Fibroblast of lung (primary cell): ENCODE measurements around the gene SH2D2A. TPM values are rescaled to one million over a fixed set of nuclear protein-coding genes. Genes with fewer than 3 reads are reported as not detected.

ENCODE experiments used
- DNase-seq, 2 donors: peaks; one replicate each; pipeline versions ENCODE4 v3.0.0 to v3.0.0-alpha.2; 2010; ENCODE audit warnings: low read depth in 2 of 2
- H2AFZ ChIP-seq: 2 replicates; pipeline ENCODE4 v1.5.1; 2012; ENCODE audit warnings: low read length, control low read depth, inconsistent platforms
- H3K27ac ChIP-seq: 2 replicates; pipeline ENCODE4 v1.5.1; 2011; ENCODE audit warnings: low read length, control low read depth; ENCODE audit not compliant: insufficient read depth
- H3K27me3 ChIP-seq: 2 replicates; pipeline ENCODE4 v1.5.1; 2011; ENCODE audit warnings: mild to moderate bottlenecking, low read length; ENCODE audit not compliant: control insufficient read depth, insufficient read depth
- H3K36me3 ChIP-seq: 2 replicates; pipeline ENCODE4 v1.5.1; 2011; ENCODE audit warnings: low read length; ENCODE audit not compliant: control insufficient read depth, insufficient read depth
- H3K4me1 ChIP-seq: 2 replicates; pipeline ENCODE4 v1.5.1; 2011; ENCODE audit warnings: low read length; ENCODE audit not compliant: control insufficient read depth, insufficient read depth; ENCODE audit errors: extremely low read depth
- H3K4me2 ChIP-seq: 2 replicates; pipeline ENCODE4 v1.5.1; 2011; ENCODE audit warnings: low read length, control low read depth; ENCODE audit not compliant: insufficient read depth; ENCODE audit errors: extremely low read depth
- H3K4me3 ChIP-seq, 4 experiments: fragments of 200-600 bp in 1 of 4; sonication (generic) in 1 of 4; replicated peaks in 1 of 4; 2 replicates each; pipeline ENCODE4 v1.5.1; 2011 to 2016; ENCODE audit warnings: low read length in 4 of 4, low read depth in 3 of 4, mild to moderate bottlenecking in 3 of 4, control low read depth in 2 of 4, inconsistent platforms in 1 of 4, mixed read lengths in 1 of 4; ENCODE audit not compliant: insufficient read depth in 1 of 4; ENCODE audit errors: control extremely low read depth in 1 of 4
- H3K79me2 ChIP-seq: 2 replicates; pipeline ENCODE4 v1.5.1; 2012; ENCODE audit warnings: mild to moderate bottlenecking, low read length, inconsistent platforms; ENCODE audit not compliant: control insufficient read depth, insufficient read depth
- H3K9ac ChIP-seq: 2 replicates; pipeline ENCODE4 v1.5.1; 2011; ENCODE audit warnings: mild to moderate bottlenecking, low read length, control low read depth; ENCODE audit not compliant: insufficient read depth
- H3K9me3 ChIP-seq: 2 replicates; pipeline ENCODE4 v1.5.1; 2012; ENCODE audit warnings: low read depth, low read length; ENCODE audit not compliant: control insufficient read depth, insufficient read depth
- H4K20me1 ChIP-seq: 2 replicates; pipeline ENCODE4 v1.5.1; 2011; ENCODE audit warnings: low read length; ENCODE audit not compliant: control insufficient read depth, insufficient read depth; ENCODE audit errors: extremely low read depth
- EZH2 ChIP-seq: IDR thresholded peaks from 2 replicates; pipeline ENCODE4 v1.5.1; 2012; ENCODE audit warnings: low read length, control low read depth, mild to moderate bottlenecking; ENCODE audit errors: missing control alignments
- polyA plus RNA-seq, 2 donors: library from polyadenylated mRNA; depleted of rRNA in 1 of 2; stranded (reverse) in 1 of 2; unstranded in 1 of 2; fragments of >200 nt; gene quantifications; 2 replicates each; pipeline ENCODE4 v1.2.1, GENCODE V29; 2011 to 2012; ENCODE audit warnings: missing spikeins in 1 of 2
- total RNA-seq: library from RNA; depleted of rRNA; stranded (reverse); fragments of >200 nt; gene quantifications from 2 replicates; pipeline ENCODE4 v1.2.1, GENCODE V29; 2014
- TF ChIP-seq, protein P1 (sequence below), 2 donors: IDR thresholded peaks in 1 of 2; conservative IDR thresholded peaks in 1 of 2; 1 replicate in 1 of 2; 2 replicates in 1 of 2; pipeline ENCODE4 v1.5.1; 2011 to 2012; ENCODE audit warnings: low read length in 2 of 2, control low read depth in 1 of 2, inconsistent platforms in 1 of 2, low read depth in 1 of 2, mild to moderate bottlenecking in 1 of 2

SH2D2A gene
- total and polyA plus RNA-seq, 2 donors (not counting 1 experiment from before 2014, with no cell fraction given): not detected

DNA sequence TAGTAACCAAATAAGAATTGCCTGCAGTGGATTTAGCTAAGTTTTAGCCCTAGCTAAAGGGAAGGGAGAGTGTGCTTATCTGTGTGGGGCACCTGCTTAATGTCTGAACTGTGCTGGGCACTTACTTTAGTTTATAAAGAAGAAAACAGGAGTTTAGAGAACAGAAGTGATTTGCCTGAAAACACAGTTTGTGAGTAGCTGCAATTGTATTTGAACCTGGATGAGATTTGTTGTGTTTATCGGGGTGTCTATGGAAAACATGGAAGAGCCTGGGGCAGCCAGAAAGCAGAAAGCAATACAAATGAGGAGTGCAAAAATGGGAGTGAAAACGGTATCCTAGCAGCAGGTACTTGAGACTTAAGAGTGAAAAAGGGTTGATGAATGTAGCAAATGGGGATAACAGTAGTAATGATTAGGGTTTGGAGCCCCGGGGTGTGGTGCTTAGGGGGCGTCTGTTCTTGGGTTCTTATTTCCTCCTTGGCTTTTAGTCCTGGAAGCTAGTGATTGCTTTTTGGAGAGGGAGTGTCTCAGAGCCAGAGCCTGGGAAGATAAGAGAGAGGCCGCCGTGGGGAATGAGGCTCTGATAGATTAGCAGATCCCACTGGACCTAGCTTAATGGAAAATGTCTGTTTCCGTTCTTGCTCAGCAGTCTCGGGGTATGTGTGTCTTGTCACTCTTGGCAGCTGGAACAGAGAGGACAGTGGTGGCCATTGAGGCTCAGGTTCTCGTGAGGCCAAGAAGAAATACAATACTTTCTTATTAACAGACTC is 43.7 kb downstream of the SH2D2A start:
- no peaks in the 10 kb centered on the region for H3K9me3 ChIP-seq
- no peak overlapping the region for H2AFZ ChIP-seq
- peak overlapping the region; percentile 32 for H3K4me2 ChIP-seq
- no peak for DNase-seq
- H3K36me3 ChIP-seq: peaks cover 3% of the 10 kb centered on the region
- H3K27ac ChIP-seq: no peak overlapping the region
- TF ChIP-seq, protein P1, sequence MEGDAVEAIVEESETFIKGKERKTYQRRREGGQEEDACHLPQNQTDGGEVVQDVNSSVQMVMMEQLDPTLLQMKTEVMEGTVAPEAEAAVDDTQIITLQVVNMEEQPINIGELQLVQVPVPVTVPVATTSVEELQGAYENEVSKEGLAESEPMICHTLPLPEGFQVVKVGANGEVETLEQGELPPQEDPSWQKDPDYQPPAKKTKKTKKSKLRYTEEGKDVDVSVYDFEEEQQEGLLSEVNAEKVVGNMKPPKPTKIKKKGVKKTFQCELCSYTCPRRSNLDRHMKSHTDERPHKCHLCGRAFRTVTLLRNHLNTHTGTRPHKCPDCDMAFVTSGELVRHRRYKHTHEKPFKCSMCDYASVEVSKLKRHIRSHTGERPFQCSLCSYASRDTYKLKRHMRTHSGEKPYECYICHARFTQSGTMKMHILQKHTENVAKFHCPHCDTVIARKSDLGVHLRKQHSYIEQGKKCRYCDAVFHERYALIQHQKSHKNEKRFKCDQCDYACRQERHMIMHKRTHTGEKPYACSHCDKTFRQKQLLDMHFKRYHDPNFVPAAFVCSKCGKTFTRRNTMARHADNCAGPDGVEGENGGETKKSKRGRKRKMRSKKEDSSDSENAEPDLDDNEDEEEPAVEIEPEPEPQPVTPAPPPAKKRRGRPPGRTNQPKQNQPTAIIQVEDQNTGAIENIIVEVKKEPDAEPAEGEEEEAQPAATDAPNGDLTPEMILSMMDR (conservative IDR thresholded peaks at IDR 0.05 in 1 of 2, IDR thresholded peaks at IDR 0.05 in 1 of 2; ENCODE audit: low read depth in 1 of 2, low read length in 2 of 2): no peak
- no peak for TF ChIP-seq EZH2
- peak overlapping the region; percentile 14 for H3K9ac ChIP-seq
- H3K4me1 ChIP-seq: no peaks in the 10 kb centered on the region
- no peaks in the 10 kb centered on the region for H3K27me3 ChIP-seq
- H3K4me3 ChIP-seq: no peak overlapping the region
- H3K79me2 ChIP-seq: peaks cover 81% of the 10 kb centered on the region
- no peaks in the 10 kb centered on the region for H4K20me1 ChIP-seq

DNA sequence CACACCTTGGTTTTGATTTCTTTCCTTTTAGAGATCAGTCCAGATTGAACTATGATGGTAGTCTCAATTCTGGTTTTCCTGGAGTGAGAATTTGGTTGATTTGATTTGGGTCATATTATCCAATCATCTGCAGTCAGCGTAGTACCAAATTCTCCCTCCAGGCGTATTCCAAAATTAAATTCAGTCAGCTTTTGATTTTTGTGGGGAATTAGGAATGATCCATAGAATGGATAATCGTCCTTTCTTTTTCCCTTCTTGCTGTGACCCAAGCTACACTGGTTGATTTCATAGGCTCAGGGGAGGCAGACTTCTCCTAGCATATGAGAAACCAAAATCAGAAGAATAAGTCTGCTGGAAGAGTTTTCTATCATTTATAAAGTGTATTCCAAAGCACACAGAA is 44.4 kb downstream of the SH2D2A start:
- Histone ChIP-seq H3K9ac (no peak overlapping the region), H3K27ac (no peak overlapping the region), H4K20me1 (no peaks in the 10 kb centered on the region), H3K4me1 (no peaks in the 10 kb centered on the region), H2AFZ (no peak overlapping the region), H3K9me3 (no peaks in the 10 kb centered on the region), H3K36me3 (peaks cover 3% of the 10 kb centered on the region), H3K27me3 (no peaks in the 10 kb centered on the region), H3K79me2 (peaks cover 81% of the 10 kb centered on the region), H3K4me2 (no peak overlapping the region), H3K4me3 (no peak overlapping the region)
- no peak for TF ChIP-seq EZH2
- TF ChIP-seq, protein P1 (conservative IDR thresholded peaks at IDR 0.05 in 1 of 2, IDR thresholded peaks at IDR 0.05 in 1 of 2; ENCODE audit: low read depth in 1 of 2, low read length in 2 of 2): no peak
- DNase-seq: no peak

DNA sequence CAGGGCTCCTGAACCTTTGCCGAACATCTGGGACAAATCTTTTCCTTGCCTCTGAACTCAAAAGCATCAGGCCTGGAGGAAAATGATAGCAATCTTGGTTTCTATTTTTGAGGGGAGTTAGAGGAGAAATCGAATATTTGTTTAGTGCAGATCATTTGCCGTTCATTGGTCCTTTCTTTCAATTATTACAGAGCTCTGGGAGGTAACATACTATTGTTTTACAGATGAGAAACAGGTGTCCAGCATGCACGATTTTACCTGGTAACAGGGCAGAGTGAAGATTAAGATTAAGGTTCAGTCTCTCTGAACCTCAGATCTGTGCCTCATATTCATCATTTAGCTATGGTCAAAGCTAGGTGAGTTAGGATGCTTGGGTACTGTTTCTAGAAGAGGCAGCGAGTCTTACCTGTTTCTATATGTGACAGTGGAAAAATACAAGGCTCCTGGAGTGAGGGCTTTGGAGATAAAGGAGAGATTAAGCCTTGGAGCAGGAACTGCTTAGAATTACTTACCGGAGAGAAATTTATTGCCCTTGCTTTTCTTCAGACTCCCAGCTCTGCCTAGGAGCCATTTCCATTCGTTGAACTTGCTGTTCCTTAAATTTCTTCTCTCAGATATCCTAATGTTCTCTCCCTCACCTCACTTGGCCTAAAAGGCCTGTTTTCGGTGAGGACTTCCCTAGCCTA is 47.9 kb downstream of the SH2D2A start:
- no peaks in the 10 kb centered on the region for H4K20me1 ChIP-seq
- H3K27me3 ChIP-seq: no peaks in the 10 kb centered on the region
- TF ChIP-seq EZH2: no peak
- TF ChIP-seq, protein P1 (conservative IDR thresholded peaks at IDR 0.05 in 1 of 2, IDR thresholded peaks at IDR 0.05 in 1 of 2; ENCODE audit: low read depth in 1 of 2, low read length in 2 of 2): no peak
- peak overlapping the region; percentile 16 for H3K9ac ChIP-seq
- H3K4me2 ChIP-seq: peak overlapping the region; percentile 92
- DNase-seq: no peak
- H3K4me3 ChIP-seq: peak overlapping the region; percentile 93 to 97 (median 96)
- peaks cover 3% of the 10 kb centered on the region for H3K36me3 ChIP-seq
- no peak overlapping the region for H2AFZ ChIP-seq
- H3K4me1 ChIP-seq: no peaks in the 10 kb centered on the region
- peaks cover 58% of the 10 kb centered on the region for H3K79me2 ChIP-seq
- H3K9me3 ChIP-seq: no peaks in the 10 kb centered on the region
- H3K27ac ChIP-seq: peak overlapping the region; percentile 93
